Left kidney (tissue), 2 donors: Measurements from ENCODE around the gene TPD52L2. TPM values are rescaled to one million over a fixed set of nuclear protein-coding genes. Genes with fewer than 3 reads are reported as not detected.
"Not testable (repeated sequence)": the region's sequence is repeated elsewhere in the genome, so short reads cannot be mapped to it uniquely, and the experiment has no call there.

Experiments
- DNase-seq: peaks from one replicate; pipeline ENCODE4 v3.0.0-alpha.2; 2013
- polyA plus RNA-seq: library from polyadenylated mRNA; unstranded; fragments of 120-200 nt; gene quantifications from one replicate; pipeline ENCODE4 v1.2.1, GENCODE V29; 2013; ENCODE audit not compliant: insufficient read length

TPD52L2 gene
- polyA plus RNA-seq, 1 donor = 84.6 TPM

GRCh38 chr20:63855363-63856097 is 9.5 kb upstream of the TPD52L2 start:
- DNase-seq = no peak

GRCh38 chr20:63856098-63856511 is 9.0 kb upstream of the TPD52L2 start:
- no peak for DNase-seq

- DNase-seq = no peak
These were observed 7.2 kb upstream of the TPD52L2 start for GRCh38 chr20:63857764-63858392.

GRCh38 chr20:63858393-63859165 is 6.5 kb upstream of the TPD52L2 start:
- peak; percentile 86 for DNase-seq

GRCh38 chr20:63859166-63859699 is 5.8 kb upstream of the TPD52L2 start:
- no peak for DNase-seq

GRCh38 chr20:63860325-63861051 is 4.6 kb upstream of the TPD52L2 start:
- no peak for DNase-seq

GRCh38 chr20:63861365-63861934 is 3.6 kb upstream of the TPD52L2 start, which contains the start of gene ABHD16B:
TSS of gene ABHD16B (plus strand) at chr20:63861498. CDS start at chr20:63861541, 43 bp downstream.
- DNase-seq = no peak

GRCh38 chr20:63861981-63862901 is 2.8 kb upstream of the TPD52L2 start:
- DNase-seq = no peak

GRCh38 chr20:63863021-63863797 is 1.9 kb upstream of the TPD52L2 start:
- no peak for DNase-seq

- peak; percentile 73 for DNase-seq
These were observed 1.1 kb upstream of the TPD52L2 start for GRCh38 chr20:63863798-63864544.

GRCh38 chr20:63864545-63864977 is 509 bp upstream of the TPD52L2 start:
- no peak for DNase-seq

GRCh38 chr20:63867042-63867441 is 2.0 kb downstream of the TPD52L2 start:
- DNase-seq = not testable (repeated sequence)

- no peak for DNase-seq
These were observed 3.2 kb downstream of the TPD52L2 start for GRCh38 chr20:63868264-63868663.

GRCh38 chr20:63873477-63873971 is 8.5 kb downstream of the TPD52L2 start:
- no peak for DNase-seq

- DNase-seq = not testable (repeated sequence)
These were observed 9.2 kb downstream of the TPD52L2 start for GRCh38 chr20:63874241-63874640.

- no peak for DNase-seq
These were observed 11.5 kb downstream of the TPD52L2 start for GRCh38 chr20:63876489-63877036.

- DNase-seq = no peak
These were observed 12.8 kb downstream of the TPD52L2 start for GRCh38 chr20:63877755-63878470.
